Measurements from ENCODE around the gene FGFR4.

- TF ChIP-seq CTCF (IDR thresholded peaks at IDR 0.05) (no peak), POLR2A (IDR thresholded peaks at IDR 0.05) (no peak)
Measured at GRCh38 chr5:177124486-177124991, 37.8 kb downstream of the FGFR4 start.

All from body of pancreas (tissue), 4 donors.